IPS-NIHi7 (cell line): Measurements from ENCODE around the gene IL37.

Experiments used
- DNase-seq: peaks from one replicate; pipeline ENCODE4 v3.0.0; 2012; ENCODE audit warnings: mixed read lengths; ENCODE audit errors: extremely low spot score

The IL37 gene

GRCh38 chr2:112959109-112959812 lies 48.3 kb downstream of the IL37 start:
- DNase-seq = peak; percentile 49

- DNase-seq = peak; percentile 41
Observed at GRCh38 chr2:112960230-112960825, 49.4 kb downstream of the IL37 start.

- DNase-seq = no peak
Observed at GRCh38 chr2:112962308-112963175, 51.6 kb downstream of the IL37 start.

GRCh38 chr2:112967023-112967422 lies 56.1 kb downstream of the IL37 start:
- no peak for DNase-seq
